Superior temporal gyrus (tissue), 1 donor: ENCODE results near the gene OSBPL8.
"Not testable (repeated sequence)": the region's sequence is repeated elsewhere in the genome, so short reads cannot be mapped to it uniquely, and the experiment has no call there.

Experiments used
- DNase-seq: peaks from one replicate; pipeline ENCODE4 v3.0.0-alpha.2; 2016; ENCODE audit errors: extremely low spot score

The OSBPL8 gene

GRCh38 chr12:76523408-76523807 lies 36.2 kb downstream of the OSBPL8 start:
- DNase-seq = no peak

GRCh38 chr12:76520348-76520747 lies 39.2 kb downstream of the OSBPL8 start:
- no peak for DNase-seq

- DNase-seq = no peak
Measured at GRCh38 chr12:76519538-76519937, 40.0 kb downstream of the OSBPL8 start.

- DNase-seq = no peak
Measured at GRCh38 chr12:76518699-76519098, 40.9 kb downstream of the OSBPL8 start.

GRCh38 chr12:76515271-76515670 lies 44.3 kb downstream of the OSBPL8 start:
- no peak for DNase-seq

GRCh38 chr12:76511116-76511716 lies 48.4 kb downstream of the OSBPL8 start:
- DNase-seq = not testable (repeated sequence)

GRCh38 chr12:76508128-76508980 lies 51.2 kb downstream of the OSBPL8 start:
- DNase-seq = no peak

- DNase-seq = no peak
Measured at GRCh38 chr12:76506149-76506548, 53.4 kb downstream of the OSBPL8 start.

GRCh38 chr12:76505050-76505449 lies 54.5 kb downstream of the OSBPL8 start:
- no peak for DNase-seq

- no peak for DNase-seq
Measured at GRCh38 chr12:76504606-76505005, 55.0 kb downstream of the OSBPL8 start.

- DNase-seq = no peak
Measured at GRCh38 chr12:76503957-76504356, 55.6 kb downstream of the OSBPL8 start.

GRCh38 chr12:76501390-76501789 lies 58.2 kb downstream of the OSBPL8 start:
- DNase-seq = no peak

GRCh38 chr12:76499136-76499535 lies 60.4 kb downstream of the OSBPL8 start:
- not testable (repeated sequence) for DNase-seq

- no peak for DNase-seq
Measured at GRCh38 chr12:76495556-76495955, 64.0 kb downstream of the OSBPL8 start.

GRCh38 chr12:76491292-76491691 lies 68.3 kb downstream of the OSBPL8 start:
- no peak for DNase-seq

GRCh38 chr12:76490763-76491162 lies 68.8 kb downstream of the OSBPL8 start:
- no peak for DNase-seq

- DNase-seq = peak; percentile 6
Measured at GRCh38 chr12:76489737-76490136, 69.8 kb downstream of the OSBPL8 start.

- no peak for DNase-seq
Measured at GRCh38 chr12:76486011-76486410, 73.6 kb downstream of the OSBPL8 start.

GRCh38 chr12:76480796-76481195 lies 78.8 kb downstream of the OSBPL8 start:
- no peak for DNase-seq

- no peak for DNase-seq
Measured at GRCh38 chr12:76478045-76478444, 81.5 kb downstream of the OSBPL8 start.

- not testable (repeated sequence) for DNase-seq
Measured at GRCh38 chr12:76472862-76473261, 86.7 kb downstream of the OSBPL8 start.

GRCh38 chr12:76471579-76471978 lies 88.0 kb downstream of the OSBPL8 start:
- DNase-seq = no peak
